Astrocyte of the spinal cord (primary cell): ENCODE data around the gene LRRC32.

Experiments
- DNase-seq: peaks from one replicate; pipeline ENCODE4 v3.0.0; 2011; ENCODE audit warnings: low read depth, low spot score
- H3K4me3 ChIP-seq: 2 replicates; pipeline ENCODE4 v1.5.1; 2011; ENCODE audit warnings: low read depth, mild to moderate bottlenecking, low read length, moderate library complexity
- in situ Hi-C: cut with HindIII; loops from 2 replicates; pipeline ENCODE4 v1.10.0; 2017; ENCODE audit warnings: low sequenced_read_pairs
- TF ChIP-seq, protein P1 (sequence below): IDR thresholded peaks from 2 replicates; pipeline ENCODE4 v1.5.1; 2012; ENCODE audit warnings: low read depth, mild to moderate bottlenecking, low read length, inconsistent platforms

The LRRC32 gene

DNA sequence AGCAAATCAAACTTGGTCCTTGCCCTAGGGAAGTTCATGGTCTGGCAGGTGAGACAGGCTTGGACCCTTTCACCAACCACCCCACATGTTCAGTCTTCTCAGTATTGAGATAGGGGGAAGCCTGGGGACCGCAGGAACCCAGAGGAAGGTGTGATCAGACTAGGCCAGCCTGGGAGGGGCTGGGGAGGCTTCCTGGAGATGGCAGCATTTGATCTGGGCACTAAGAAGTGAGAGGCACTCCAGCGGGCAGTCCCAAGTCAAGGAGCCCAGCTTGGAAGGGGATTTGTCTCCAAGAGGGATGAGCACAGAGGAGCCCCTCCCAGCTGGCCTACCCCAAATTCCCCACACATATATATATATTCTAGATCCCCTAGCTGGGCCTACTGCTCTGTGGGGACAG, 5.4 kb downstream of the LRRC32 start:
- TF ChIP-seq, protein P1, sequence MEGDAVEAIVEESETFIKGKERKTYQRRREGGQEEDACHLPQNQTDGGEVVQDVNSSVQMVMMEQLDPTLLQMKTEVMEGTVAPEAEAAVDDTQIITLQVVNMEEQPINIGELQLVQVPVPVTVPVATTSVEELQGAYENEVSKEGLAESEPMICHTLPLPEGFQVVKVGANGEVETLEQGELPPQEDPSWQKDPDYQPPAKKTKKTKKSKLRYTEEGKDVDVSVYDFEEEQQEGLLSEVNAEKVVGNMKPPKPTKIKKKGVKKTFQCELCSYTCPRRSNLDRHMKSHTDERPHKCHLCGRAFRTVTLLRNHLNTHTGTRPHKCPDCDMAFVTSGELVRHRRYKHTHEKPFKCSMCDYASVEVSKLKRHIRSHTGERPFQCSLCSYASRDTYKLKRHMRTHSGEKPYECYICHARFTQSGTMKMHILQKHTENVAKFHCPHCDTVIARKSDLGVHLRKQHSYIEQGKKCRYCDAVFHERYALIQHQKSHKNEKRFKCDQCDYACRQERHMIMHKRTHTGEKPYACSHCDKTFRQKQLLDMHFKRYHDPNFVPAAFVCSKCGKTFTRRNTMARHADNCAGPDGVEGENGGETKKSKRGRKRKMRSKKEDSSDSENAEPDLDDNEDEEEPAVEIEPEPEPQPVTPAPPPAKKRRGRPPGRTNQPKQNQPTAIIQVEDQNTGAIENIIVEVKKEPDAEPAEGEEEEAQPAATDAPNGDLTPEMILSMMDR, result no peak
- in situ Hi-C loops, result no loop called here
- H3K4me3 ChIP-seq, result no peak overlapping the region
- DNase-seq, result no peak

DNA sequence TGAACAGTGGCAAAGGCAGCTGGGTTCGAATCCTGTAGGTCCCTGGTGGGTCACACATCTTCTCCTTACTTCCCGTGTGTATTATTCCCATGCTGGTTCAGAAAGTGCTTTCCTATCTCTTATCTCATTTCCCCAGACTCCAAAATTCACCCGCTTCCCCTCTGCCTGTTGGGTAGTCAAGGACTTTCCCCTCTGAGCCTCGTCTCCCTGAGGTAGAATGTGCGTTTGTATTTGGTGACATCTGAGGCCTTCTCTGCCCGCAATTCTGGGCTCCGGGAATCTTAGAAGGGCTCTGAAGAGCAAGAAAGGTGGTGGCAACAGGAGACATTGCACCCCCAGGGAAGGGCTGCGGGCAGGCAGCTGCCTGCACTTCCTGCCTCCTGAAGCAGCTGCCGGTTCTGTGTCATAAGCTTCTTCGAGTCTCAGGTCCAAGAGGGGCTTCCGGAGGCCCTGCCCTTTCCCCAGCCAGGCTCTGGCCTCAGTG, 5.9 kb downstream of the LRRC32 start:
- H3K4me3 ChIP-seq, result no peak overlapping the region
- in situ Hi-C loops, result no loop called here
- TF ChIP-seq, protein P1, result no peak
- no peak for DNase-seq

DNA sequence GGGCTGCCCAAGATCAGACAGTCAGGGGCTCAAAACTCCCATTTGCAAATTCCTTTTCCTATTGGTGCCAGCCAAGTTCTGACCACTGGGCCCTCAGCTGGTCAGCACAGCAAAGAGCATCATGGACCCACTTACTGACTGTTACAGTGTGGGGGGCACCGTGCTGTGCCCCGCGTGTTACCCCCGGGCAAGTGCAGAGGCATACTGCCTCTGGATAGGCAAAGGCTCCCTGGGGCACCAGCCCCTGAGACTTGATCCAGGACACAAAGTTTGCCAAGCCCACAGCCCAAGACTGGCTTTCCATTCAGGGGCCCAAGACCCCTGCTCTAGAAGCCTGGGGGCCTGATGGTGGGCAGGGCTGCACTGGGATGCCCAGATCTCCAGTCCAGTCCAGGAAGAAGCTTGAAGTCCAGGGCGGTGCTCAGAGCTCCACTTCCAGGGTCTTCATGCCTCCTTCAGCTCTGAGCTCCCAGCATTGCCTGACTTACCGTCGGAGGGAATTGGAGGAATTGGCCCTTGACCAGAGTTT, 6.6 kb downstream of the LRRC32 start:
- DNase-seq, result no peak
- no peak overlapping the region for H3K4me3 ChIP-seq
- in situ Hi-C loops, result no loop called here
- TF ChIP-seq, protein P1, result no peak

- no peak overlapping the region for H3K4me3 ChIP-seq
- in situ Hi-C loops, result no loop called here
- no peak for DNase-seq
- TF ChIP-seq, protein P1, result no peak
Measured at GRCh38 chr11:76663486-76663810, 7.1 kb downstream of the LRRC32 start.

GRCh38 chr11:76662656-76663485, 7.7 kb downstream of the LRRC32 start:
- no peak for DNase-seq
- TF ChIP-seq, protein P1, result no peak
- H3K4me3 ChIP-seq, result no peak overlapping the region
- in situ Hi-C loops, result no loop called here

GRCh38 chr11:76661834-76662434, 8.6 kb downstream of the LRRC32 start:
- DNase-seq, result peak; percentile 42
- TF ChIP-seq, protein P1, result no peak
- in situ Hi-C loops, result no loop called here
- no peak overlapping the region for H3K4me3 ChIP-seq
